ENCODE results near the gene CCL26.
A peak's percentile ranks its signal among the peaks of the same experiment; 100 is the strongest.
"Not testable (repeated sequence)": the region's sequence is repeated elsewhere in the genome, so short reads cannot be mapped to it uniquely, and the experiment has no call there.

CCL26 gene

DNA sequence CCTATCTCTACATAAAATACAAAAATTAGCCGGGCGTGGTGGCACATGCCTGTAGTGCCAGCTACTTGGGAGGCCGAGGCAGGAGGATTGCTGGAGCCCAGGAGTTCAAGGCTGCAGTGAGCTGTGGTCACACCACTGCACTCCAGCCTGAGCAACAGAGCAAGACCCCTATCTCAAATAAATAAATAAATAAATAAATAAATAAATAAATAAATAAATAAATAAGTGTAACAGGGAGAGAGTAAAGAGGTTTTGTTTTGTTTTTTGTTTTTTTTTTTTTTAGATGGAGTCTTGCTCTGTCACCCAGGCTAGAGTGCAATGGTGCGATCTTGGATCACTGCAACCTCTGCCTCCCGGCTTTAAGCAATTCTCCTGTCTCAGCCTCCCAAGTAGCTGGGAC is 20.6 kb upstream of the CCL26 start:
- CTCF ChIA-PET = interaction anchor here (0.6 kb wide), 1 partner anchor 199 kb away, joined by 4 read pairs; no protein-coding TSS in a partner anchor

GRCh38 chr7:75789361-75789924 is 17.4 kb upstream of the CCL26 start:
- Histone ChIP-seq H3K27ac (ENCODE audit: extremely low read depth, low read depth, low read length) (no peak overlapping the region), H3K4me1 (ENCODE audit: control insufficient read depth, insufficient read depth, low read length) (no peaks in the 10 kb centered on the region), H3K36me3 (ENCODE audit: control insufficient read depth in 2 of 2, insufficient read depth in 1 of 2, low read length in 2 of 2) (no peaks in the 10 kb centered on the region), H3K4me3 (ENCODE audit: low read depth, low read length) (no peak overlapping the region), H3K9me3 (ENCODE audit: control insufficient read depth, insufficient read depth, low read depth, low read length) (no peaks in the 10 kb centered on the region)
- ChIA-PET CTCF (interaction anchor here (0.7 kb wide), 1 partner anchor 80 kb away, joined by 3 read pairs; no protein-coding TSS in a partner anchor), POLR2A (no interaction called here)
- TF ChIP-seq ZNF692 (tag by site-specific recombination; IDR thresholded peaks at IDR 0.05) (no peak), ZNF555 (tag by site-specific recombination; conservative IDR thresholded peaks at IDR 0.05) (no peak), ZFP37 (tag by site-specific recombination; IDR thresholded peaks at IDR 0.05) (no peak), ZNF792 (tag by site-specific recombination; IDR thresholded peaks at IDR 0.05) (no peak), ZEB2 (tag by site-specific recombination; IDR thresholded peaks at IDR 0.05) (no peak), ZNF140 (tag by site-specific recombination; IDR thresholded peaks at IDR 0.05) (no peak), ZNF768 (tag by site-specific recombination; IDR thresholded peaks at IDR 0.05) (no peak)

More for the DNA sequence above, 20.6 kb upstream of the CCL26 start:
- POLR2A ChIA-PET; H3K4me1 ChIP-seq (ENCODE audit: control insufficient read depth, insufficient read depth, low read length); H3K36me3 ChIP-seq (ENCODE audit: control insufficient read depth in 2 of 2, insufficient read depth in 1 of 2, low read length in 2 of 2); H3K4me3 ChIP-seq (ENCODE audit: low read depth, low read length); H3K27ac ChIP-seq (ENCODE audit: extremely low read depth, low read depth, low read length); H3K9me3 ChIP-seq (ENCODE audit: control insufficient read depth, insufficient read depth, low read depth, low read length): not testable (repeated sequence)
- TF ChIP-seq ZBTB8A (tag by site-specific recombination; IDR thresholded peaks at IDR 0.05) (peak; percentile 40; the same call in 1 of the 2 replicates), ZNF654 (tag by site-specific recombination; IDR thresholded peaks at IDR 0.05; ENCODE audit: low read depth) (peak; percentile 30), ZBTB11 (tag by site-specific recombination; conservative IDR thresholded peaks at IDR 0.05; ENCODE audit: low read depth) (peak; percentile 45), ZNF558 (tag by site-specific recombination; IDR thresholded peaks at IDR 0.05) (0 out of 2 replicates have a peak, but pooled peaks have one; percentile 29), ZNF664 (tag by site-specific recombination; IDR thresholded peaks at IDR 0.05) (0 out of 2 replicates have a peak, but pooled peaks have one; percentile 8), ZNF518A (tag by site-specific recombination; conservative IDR thresholded peaks at IDR 0.05; ENCODE audit: low read depth) (peak; percentile 87), ZNF426 (tag by site-specific recombination; IDR thresholded peaks at IDR 0.05) (peak; percentile 57), ZNF394 (tag by site-specific recombination; IDR thresholded peaks at IDR 0.05; ENCODE audit: borderline replicate concordance) (peak; percentile 72; the same call in 1 of the 2 replicates), ZNF555 (tag by site-specific recombination; conservative IDR thresholded peaks at IDR 0.05) (peak; percentile 50), ZNF623 (tag by site-specific recombination; IDR thresholded peaks at IDR 0.05) (peak; percentile 56), ZNF292 (tag by site-specific recombination; IDR thresholded peaks at IDR 0.05; ENCODE audit: borderline replicate concordance, low read depth) (0 out of 2 replicates have a peak, but pooled peaks have one; percentile 18)

Measured in HEK293 (cell line).